Measurements from ENCODE around the gene PRDM12.
"Not testable (repeated sequence)": the region's sequence is repeated elsewhere in the genome, so short reads cannot be mapped to it uniquely, and the experiment has no call there.

PRDM12 gene

DNA sequence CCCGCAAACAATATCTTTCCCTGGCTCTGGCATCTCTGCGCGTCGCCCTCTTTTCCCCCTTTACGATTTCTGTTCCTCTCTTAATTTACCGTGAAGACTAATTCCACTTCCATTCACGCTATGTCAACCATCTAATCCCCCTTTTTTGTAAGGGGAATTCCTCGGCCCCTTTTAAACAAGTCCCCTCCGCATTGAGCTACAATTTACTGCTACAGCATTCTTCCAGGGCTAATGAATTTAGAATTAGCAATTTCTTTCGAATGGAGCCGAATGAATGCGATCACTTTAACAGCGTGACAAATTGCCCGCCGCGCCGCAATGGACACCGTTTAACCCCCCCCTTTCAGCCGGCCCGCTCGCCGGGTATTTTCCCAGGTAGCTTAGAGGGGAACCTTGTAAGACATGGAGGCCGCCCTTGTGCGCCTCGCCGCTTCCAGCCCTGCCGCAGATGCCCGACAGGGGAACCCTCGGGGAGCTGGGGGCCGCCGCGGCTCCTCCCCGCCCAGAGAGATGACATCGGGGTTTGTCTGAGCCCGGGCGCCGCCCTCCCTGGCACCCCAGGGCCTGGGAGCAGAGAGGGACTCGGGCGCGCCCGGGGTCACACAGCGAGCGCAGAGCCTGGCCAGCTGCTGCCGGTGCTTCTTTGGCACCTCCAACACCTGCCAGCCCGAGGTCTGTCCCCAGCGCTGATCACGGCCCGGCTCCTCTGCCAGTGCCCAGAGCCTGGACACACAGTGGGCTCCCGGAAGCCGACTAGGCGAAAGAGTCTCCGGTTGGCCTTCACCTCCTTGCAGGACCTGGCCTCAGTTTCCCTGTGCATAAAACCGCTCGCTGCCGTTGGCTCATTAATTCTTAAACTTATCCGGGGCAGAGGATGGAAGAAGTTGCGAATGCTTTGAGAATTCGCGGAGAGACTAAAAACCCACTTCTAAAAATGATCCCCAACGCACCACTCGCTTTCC, 1.3 kb downstream of the PRDM12 start:
- DNase-seq = no peak

- DNase-seq = no peak
Observed at GRCh38 chr9:130666393-130667119, 2.2 kb downstream of the PRDM12 start.

GRCh38 chr9:130667120-130667435, 2.7 kb downstream of the PRDM12 start:
- DNase-seq = no peak

GRCh38 chr9:130668196-130668595, 3.8 kb downstream of the PRDM12 start:
- no peak for DNase-seq

GRCh38 chr9:130668659-130669058, 4.3 kb downstream of the PRDM12 start:
- DNase-seq = no peak

GRCh38 chr9:130669965-130670364, 5.6 kb downstream of the PRDM12 start:
- no peak for DNase-seq

GRCh38 chr9:130670644-130671043, 6.2 kb downstream of the PRDM12 start:
- DNase-seq = no peak

GRCh38 chr9:130672466-130672865, 8.1 kb downstream of the PRDM12 start:
- no peak for DNase-seq

DNA sequence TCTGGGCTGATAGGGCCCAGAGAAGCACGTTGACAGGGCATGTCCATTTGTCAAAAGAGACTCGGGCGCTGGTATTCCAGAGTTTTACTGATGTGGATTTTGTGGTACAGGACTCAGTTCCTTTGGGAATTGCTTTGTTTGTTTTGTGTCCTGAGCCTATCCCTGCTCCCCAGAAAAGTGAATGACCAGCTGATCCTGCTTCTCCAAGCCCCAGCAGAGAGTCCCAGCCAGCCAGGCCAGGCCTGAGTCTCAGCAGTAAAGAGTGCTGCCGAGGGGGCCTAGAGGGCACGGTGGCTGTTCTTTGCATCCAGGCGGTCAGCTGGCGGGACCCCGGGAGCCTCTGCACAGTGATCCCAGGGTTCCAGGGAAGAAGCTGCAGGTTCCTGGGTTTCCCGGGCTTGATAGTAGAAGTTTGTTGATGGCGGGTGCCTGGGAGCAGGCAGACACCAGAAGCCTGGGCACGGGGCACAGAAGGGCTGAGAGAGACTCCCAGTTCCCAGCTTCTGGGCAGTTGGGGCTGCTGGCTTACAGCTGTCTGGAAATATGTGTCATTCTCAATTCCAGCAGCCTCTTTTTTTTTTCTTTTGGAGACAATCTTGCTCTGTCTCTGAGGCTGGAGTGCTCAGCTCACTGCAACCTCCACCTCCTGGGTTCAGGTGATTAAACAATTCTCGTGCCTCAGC, 8.7 kb downstream of the PRDM12 start:
- DNase-seq = no peak

- no peak for DNase-seq
Observed at GRCh38 chr9:130675396-130675795, 11.0 kb downstream of the PRDM12 start.

- DNase-seq = no peak
Observed at GRCh38 chr9:130677252-130677651, 12.9 kb downstream of the PRDM12 start.

DNA sequence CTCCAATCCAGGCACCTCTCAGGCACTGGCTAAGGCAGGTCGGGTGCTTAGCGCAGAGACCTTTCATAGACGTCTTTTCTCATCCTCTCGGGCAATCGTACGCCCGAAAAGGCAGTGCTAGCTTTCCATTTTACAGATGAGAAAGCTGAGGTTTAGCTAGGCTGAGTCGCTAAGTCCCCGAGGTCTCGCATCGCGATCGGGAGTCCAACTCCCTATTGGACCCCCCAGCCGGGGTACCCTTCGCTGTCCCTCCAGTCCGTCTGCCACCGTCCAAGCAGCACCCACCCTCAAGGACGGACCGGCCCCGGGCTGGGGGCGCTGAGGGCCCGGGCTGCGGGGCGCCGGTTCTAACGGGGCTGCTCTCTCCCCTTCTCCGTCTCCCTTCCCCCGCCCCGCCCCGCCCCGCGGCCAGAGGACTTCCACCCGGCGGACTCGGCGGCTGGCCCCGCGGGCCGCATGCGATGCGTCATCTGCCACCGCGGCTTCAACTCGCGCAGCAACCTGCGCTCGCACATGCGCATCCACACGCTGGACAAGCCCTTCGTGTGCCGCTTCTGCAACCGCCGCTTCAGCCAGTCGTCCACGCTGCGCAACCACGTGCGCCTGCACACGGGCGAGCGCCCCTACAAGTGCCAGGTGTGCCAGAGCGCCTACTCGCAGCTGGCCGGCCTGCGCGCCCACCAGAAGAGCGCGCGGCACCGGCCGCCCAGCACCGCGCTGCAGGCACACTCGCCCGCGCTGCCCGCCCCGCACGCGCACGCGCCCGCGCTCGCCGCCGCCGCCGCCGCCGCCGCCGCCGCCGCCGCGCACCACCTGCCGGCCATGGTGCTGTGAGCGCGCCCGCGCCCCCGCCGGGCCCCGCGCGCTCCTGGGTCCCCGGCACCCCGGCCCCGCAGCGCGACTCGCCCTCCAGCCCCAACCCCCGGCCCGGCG, 16.7 kb downstream of the PRDM12 start:
- peak; percentile 74 for DNase-seq

- DNase-seq = no peak
Observed at GRCh38 chr9:130681769-130682420, 17.5 kb downstream of the PRDM12 start.

- peak; percentile 32 for DNase-seq
Observed at GRCh38 chr9:130682421-130683121, 18.2 kb downstream of the PRDM12 start.

DNA sequence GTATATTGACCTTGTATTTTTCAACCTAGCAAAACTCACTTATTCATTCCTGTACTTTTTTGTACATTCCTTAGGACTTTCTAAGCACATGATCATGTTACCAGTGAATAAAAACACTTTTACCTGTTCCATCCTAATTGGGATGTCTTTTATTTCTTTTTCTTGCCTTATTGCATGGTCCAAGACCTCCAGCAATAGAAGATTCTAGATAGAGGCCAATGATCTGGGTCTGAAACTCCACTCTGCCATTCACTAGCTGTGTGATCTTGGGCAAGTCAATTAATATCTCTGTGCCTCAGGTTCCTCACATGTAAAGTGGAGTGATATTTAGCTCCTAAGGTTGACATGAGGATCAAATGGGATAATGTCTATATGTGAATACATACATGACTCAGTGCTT, 20.7 kb downstream of the PRDM12 start:
- DNase-seq = no peak

- not testable (repeated sequence) for DNase-seq
Observed at GRCh38 chr9:130685945-130686344, 21.6 kb downstream of the PRDM12 start.

- DNase-seq = no peak
Observed at GRCh38 chr9:130687615-130688014, 23.2 kb downstream of the PRDM12 start.

DNA sequence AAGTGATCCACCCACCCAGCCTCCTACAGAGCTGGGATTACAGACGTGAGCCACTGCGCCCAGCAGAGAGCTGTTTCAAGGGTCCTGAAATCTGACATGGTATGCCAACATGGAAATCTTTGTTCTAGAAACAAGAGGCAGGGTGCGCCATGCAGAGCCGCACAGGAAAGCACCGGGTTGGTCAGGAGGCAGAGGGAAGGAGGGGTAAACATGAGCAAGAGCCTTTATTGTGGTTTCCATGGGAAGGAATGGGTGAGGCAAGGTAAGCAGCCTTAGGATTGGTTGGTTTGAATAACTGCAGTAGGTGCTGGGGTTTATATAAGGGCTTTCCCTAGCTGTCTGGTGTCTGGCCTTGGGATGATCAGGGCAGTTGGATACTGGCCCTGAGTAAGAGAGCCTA, 23.7 kb downstream of the PRDM12 start:
- DNase-seq = no peak

DNA sequence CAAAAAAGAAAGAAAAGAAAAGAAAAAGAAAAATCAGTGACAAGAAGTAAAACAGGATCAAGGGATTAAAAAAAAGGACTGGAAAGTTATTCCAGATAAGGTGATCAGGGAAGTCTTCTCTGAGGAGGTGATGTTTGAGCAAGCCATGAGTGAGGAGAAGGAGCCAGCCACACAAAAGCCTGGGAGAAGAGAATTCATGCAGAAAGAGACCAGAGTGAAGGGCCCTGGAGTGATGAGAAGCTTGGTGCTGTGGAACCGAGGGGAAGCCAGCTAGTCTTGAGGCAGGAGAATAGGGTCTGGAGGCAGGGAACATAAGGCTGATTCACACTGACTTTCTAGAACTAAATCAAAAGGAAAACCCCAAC, 25.2 kb downstream of the PRDM12 start:
- no peak for DNase-seq

- peak; percentile 69 for DNase-seq
Observed at GRCh38 chr9:130689937-130690700, 25.7 kb downstream of the PRDM12 start.

GRCh38 chr9:130692321-130692720, 27.9 kb downstream of the PRDM12 start:
- DNase-seq = no peak
